Suppressor macrophage treated with lipopolysaccharide for 1 hour (primary cell): ENCODE measurements around the gene KLK10.
"Not testable (repeated sequence)": the region's sequence is repeated elsewhere in the genome, so short reads cannot be mapped to it uniquely, and the experiment has no call there.

ENCODE experiments used
- DNase-seq, 3 donors: peaks; one replicate each; pipeline ENCODE4 v3.0.0-alpha.2; 2020 to 2022

Gene KLK10

GRCh38 chr19:51001515-51001914, 18.0 kb downstream of the KLK10 start, which contains the start of gene KLK8:
TSS of gene KLK8 (minus strand) at chr19:51001604. CDS start at chr19:51001167, 437 bp downstream.
- DNase-seq, result no peak

- DNase-seq, result no peak
These were observed 18.5 kb downstream of the KLK10 start for GRCh38 chr19:51000981-51001380.

GRCh38 chr19:51000426-51000825, 19.1 kb downstream of the KLK10 start:
- DNase-seq, result no peak

GRCh38 chr19:50998686-50999085, 20.8 kb downstream of the KLK10 start:
- no peak for DNase-seq

- DNase-seq, result no peak
These were observed 21.4 kb downstream of the KLK10 start for GRCh38 chr19:50998061-50998460.

- no peak for DNase-seq
These were observed 25.4 kb downstream of the KLK10 start for GRCh38 chr19:50994129-50994528.

- no peak for DNase-seq
These were observed 26.9 kb downstream of the KLK10 start for GRCh38 chr19:50992666-50993035.

GRCh38 chr19:50984416-50984815, 35.1 kb downstream of the KLK10 start:
- DNase-seq, result not testable (repeated sequence)

GRCh38 chr19:50983625-50984292, 35.8 kb downstream of the KLK10 start, which contains the start of gene KLK7:
TSS of gene KLK7 (minus strand) at chr19:50983917. CDS start at chr19:50982399, 1,518 bp downstream.
- DNase-seq, result no peak

- no peak for DNase-seq
These were observed 37.3 kb downstream of the KLK10 start for GRCh38 chr19:50982186-50982585.

- no peak for DNase-seq
These were observed 37.8 kb downstream of the KLK10 start for GRCh38 chr19:50981587-50982146.

- DNase-seq, result no peak
These were observed 39.3 kb downstream of the KLK10 start for GRCh38 chr19:50980208-50980607.

GRCh38 chr19:50979758-50980157, 39.8 kb downstream of the KLK10 start:
- DNase-seq, result no peak

GRCh38 chr19:50978772-50979390, 40.6 kb downstream of the KLK10 start:
- no peak for DNase-seq

GRCh38 chr19:50977626-50978025, 41.9 kb downstream of the KLK10 start:
- DNase-seq, result no peak

- no peak for DNase-seq
These were observed 43.7 kb downstream of the KLK10 start for GRCh38 chr19:50975766-50976165.

- DNase-seq, result no peak
These were observed 44.6 kb downstream of the KLK10 start for GRCh38 chr19:50974702-50975556.

GRCh38 chr19:50972795-50973376, 46.6 kb downstream of the KLK10 start:
- no peak for DNase-seq

GRCh38 chr19:50969810-50970209, 49.7 kb downstream of the KLK10 start:
- DNase-seq, result not testable (repeated sequence)

- no peak for DNase-seq
These were observed 50.1 kb downstream of the KLK10 start, which contains the start of gene KLK6 for GRCh38 chr19:50969413-50969760. TSS of gene KLK6 (minus strand) at chr19:50969591. CDS start at chr19:50968104, 1,487 bp downstream.

GRCh38 chr19:50968716-50969412, 50.6 kb downstream of the KLK10 start:
- no peak for DNase-seq
